HCT116 (cell line): Measurements from ENCODE around the gene PSG2.
"Not testable (repeated sequence)": the region's sequence is repeated elsewhere in the genome, so short reads cannot be mapped to it uniquely, and the experiment has no call there.

Experiments used
- CTCF ChIP-seq, 3 experiments: fragments of 200-600 bp in 1 of 3; sonication (generic) in 1 of 3; IDR thresholded peaks in 2 of 3; conservative IDR thresholded peaks in 1 of 3; 2 replicates each; pipeline ENCODE4 v1.5.1; 2012 to 2017; ENCODE audit warnings: low read depth in 2 of 3, low read length in 2 of 3, antibody characterized with exemption in 1 of 3, borderline replicate concordance in 1 of 3, control low read depth in 1 of 3, mild to moderate bottlenecking in 1 of 3, mixed read lengths in 1 of 3, mixed run types in 1 of 3, moderate library complexity in 1 of 3; ENCODE audit not compliant: insufficient read depth in 1 of 3
- POLR2AphosphoS5 ChIP-seq: IDR thresholded peaks from 2 replicates; pipeline ENCODE4 v1.6.1; 2011; ENCODE audit warnings: mild to moderate bottlenecking, low read depth, low read length, moderate library complexity

GRCh38 chr19:43059482-43059881, 23.0 kb downstream of the PSG2 start:
- not testable (repeated sequence) for TF ChIP-seq POLR2AphosphoS5; CTCF (IDR thresholded peaks at IDR 0.05 in 2 of 3, conservative IDR thresholded peaks at IDR 0.05 in 1 of 3; ENCODE audit: borderline replicate concordance in 1 of 3, insufficient read depth in 1 of 3, low read depth in 2 of 3, low read length in 2 of 3)
